HepG2 (cell line): ENCODE measurements around the gene ZBTB46.
"Not testable (repeated sequence)": the region's sequence is repeated elsewhere in the genome, so short reads cannot be mapped to it uniquely, and the experiment has no call there.

Experiments
- GPBP1L1 ChIP-seq: sonication (generic); formaldehyde crosslinking; IDR thresholded peaks from 2 replicates; pipeline ENCODE4 v1.5.0; 2020; ENCODE audit warnings: mild to moderate bottlenecking, missing genetic modification reagents
- JUN ChIP-seq: sonication (generic); formaldehyde crosslinking; IDR thresholded peaks from 2 replicates; pipeline ENCODE4 v1.4.0; 2020; ENCODE audit warnings: mild to moderate bottlenecking, missing genetic modification reagents
- KDM1A ChIP-seq: IDR thresholded peaks from 2 replicates; pipeline ENCODE4 v1.6.1; 2016; ENCODE audit warnings: missing compliant biosample characterization
- RAD21 ChIP-seq: fragments of 450-650 bp; formaldehyde crosslinking; IDR thresholded peaks from 2 replicates; pipeline ENCODE4 v1.5.0; 2020; ENCODE audit warnings: mild to moderate bottlenecking
- REST ChIP-seq, 2 experiments: IDR thresholded peaks; 2 replicates each; pipeline ENCODE4 v1.6.1; 2011 to 2012; ENCODE audit warnings: low read length in 2 of 2, borderline replicate concordance in 1 of 2, low read depth in 1 of 2, mild to moderate bottlenecking in 1 of 2, moderate library complexity in 1 of 2
- SALL1 ChIP-seq: sonication (generic); formaldehyde crosslinking; IDR thresholded peaks from 2 replicates; pipeline ENCODE4 v1.8.0; 2022; ENCODE audit warnings: mild to moderate bottlenecking, missing genetic modification reagents
- SIN3A ChIP-seq: IDR thresholded peaks from 2 replicates; pipeline ENCODE4 v1.6.1; 2011; ENCODE audit warnings: low read depth, mild to moderate bottlenecking, control low read depth, low read length, borderline replicate concordance
- SNAPC4 ChIP-seq: sonication (generic); formaldehyde crosslinking; IDR thresholded peaks from 2 replicates; pipeline ENCODE4 v1.4.0; 2020; ENCODE audit warnings: mild to moderate bottlenecking, missing genetic modification reagents
- TCF7 ChIP-seq: sonication (generic); IDR thresholded peaks from 2 replicates; pipeline ENCODE4 v1.6.1; 2016; ENCODE audit warnings: antibody characterized with exemption, low read depth
- ZGPAT ChIP-seq: IDR thresholded peaks from 2 replicates; pipeline ENCODE4 v1.6.1; 2016; ENCODE audit warnings: mild to moderate bottlenecking
- ZNF530 ChIP-seq: sonication (generic); formaldehyde crosslinking; IDR thresholded peaks from 2 replicates; pipeline ENCODE4 v1.5.0; 2020; ENCODE audit warnings: low read depth, mild to moderate bottlenecking, missing genetic modification reagents
- ZNF589 ChIP-seq: sonication (generic); formaldehyde crosslinking; conservative IDR thresholded peaks from 2 replicates; pipeline ENCODE4 v1.8.0; 2022; ENCODE audit warnings: mild to moderate bottlenecking, moderate library complexity, missing genetic modification reagents
- TF ChIP-seq, protein P1 (sequence below): sonication (generic); formaldehyde crosslinking; IDR thresholded peaks from 2 replicates; pipeline ENCODE4 v1.4.0; 2020; ENCODE audit warnings: mild to moderate bottlenecking, missing genetic modification reagents
- TF ChIP-seq, protein P2 (sequence below): sonication (generic); IDR thresholded peaks from 2 replicates; pipeline ENCODE4 v1.6.1; 2016; ENCODE audit warnings: low read depth, borderline replicate concordance

GRCh38 chr20:63722967-63723622 is 108.0 kb downstream of the ZBTB46 start:
- TF ChIP-seq KDM1A; REST (IDR thresholded peaks at IDR 0.05; ENCODE audit: borderline replicate concordance in 1 of 2, low read depth in 1 of 2, low read length in 2 of 2); ZNF530 (CRISPR knock-in tag); SNAPC4 (CRISPR knock-in tag); ZGPAT (CRISPR knock-in tag); SALL1 (CRISPR knock-in tag); TCF7; RAD21 (CRISPR knock-in tag); JUN (CRISPR knock-in tag); SIN3A; ZNF589 (CRISPR knock-in tag); GPBP1L1 (CRISPR knock-in tag): not testable (repeated sequence)
- TF ChIP-seq, protein P1, sequence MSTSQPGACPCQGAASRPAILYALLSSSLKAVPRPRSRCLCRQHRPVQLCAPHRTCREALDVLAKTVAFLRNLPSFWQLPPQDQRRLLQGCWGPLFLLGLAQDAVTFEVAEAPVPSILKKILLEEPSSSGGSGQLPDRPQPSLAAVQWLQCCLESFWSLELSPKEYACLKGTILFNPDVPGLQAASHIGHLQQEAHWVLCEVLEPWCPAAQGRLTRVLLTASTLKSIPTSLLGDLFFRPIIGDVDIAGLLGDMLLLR (CRISPR knock-in tag): not testable (repeated sequence)
- TF ChIP-seq, protein P2, sequence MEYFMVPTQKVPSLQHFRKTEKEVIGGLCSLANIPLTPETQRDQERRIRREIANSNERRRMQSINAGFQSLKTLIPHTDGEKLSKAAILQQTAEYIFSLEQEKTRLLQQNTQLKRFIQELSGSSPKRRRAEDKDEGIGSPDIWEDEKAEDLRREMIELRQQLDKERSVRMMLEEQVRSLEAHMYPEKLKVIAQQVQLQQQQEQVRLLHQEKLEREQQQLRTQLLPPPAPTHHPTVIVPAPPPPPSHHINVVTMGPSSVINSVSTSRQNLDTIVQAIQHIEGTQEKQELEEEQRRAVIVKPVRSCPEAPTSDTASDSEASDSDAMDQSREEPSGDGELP: not testable (repeated sequence)
